CD4-positive, CD25-positive, alpha-beta regulatory T cell (primary cell): ENCODE measurements around the gene MRPL41. TPM values are rescaled to one million over a fixed set of nuclear protein-coding genes. Genes with fewer than 3 reads are reported as not detected.
"Not testable (repeated sequence)": the region's sequence is repeated elsewhere in the genome, so short reads cannot be mapped to it uniquely, and the experiment has no call there.

Experiments
- ATAC-seq, 2 donors: fragments of 150-1000 bp; cut with Tn5 transposase; one replicate each; pipeline ENCODE4 v1.10.0; 2021; ENCODE audit warnings: low read depth in 2 of 2, moderate number of reproducible peaks in 2 of 2, moderate library complexity in 1 of 2
- DNase-seq, 3 donors: peaks; one replicate each; pipeline versions ENCODE4 v3.0.0 to v3.0.0-alpha.2; 2012 to 2022; ENCODE audit warnings: mixed read lengths in 1 of 3
- H3K27ac ChIP-seq: one replicate; pipeline ENCODE4 v1.7.0; 2013; ENCODE audit warnings: mild to moderate bottlenecking, low read length; ENCODE audit not compliant: insufficient read depth, poor library complexity, severe bottlenecking
- H3K27me3 ChIP-seq: one replicate; pipeline ENCODE4 v1.7.0; 2013; ENCODE audit warnings: low read length; ENCODE audit not compliant: control insufficient read depth, insufficient read depth
- H3K36me3 ChIP-seq: one replicate; pipeline ENCODE4 v1.7.0; 2013; ENCODE audit warnings: mild to moderate bottlenecking, low read length, moderate library complexity; ENCODE audit not compliant: control insufficient read depth, insufficient read depth
- H3K4me1 ChIP-seq: 2 replicates; pipeline ENCODE4 v1.7.0; 2013; ENCODE audit warnings: mild to moderate bottlenecking, low read length; ENCODE audit not compliant: insufficient read depth, control insufficient read depth, poor library complexity, severe bottlenecking
- H3K4me3 ChIP-seq: one replicate; pipeline ENCODE4 v1.7.0; 2013; ENCODE audit warnings: low read depth, mild to moderate bottlenecking, low read length, moderate library complexity
- H3K9me3 ChIP-seq, 2 experiments: 1 replicate in 1 of 2; 2 replicates in 1 of 2; pipeline ENCODE4 v1.7.0; 2013; ENCODE audit warnings: low read length in 2 of 2, mild to moderate bottlenecking in 1 of 2, moderate library complexity in 1 of 2; ENCODE audit not compliant: control insufficient read depth in 2 of 2
- H3K27ac Mint-ChIP-seq, 3 donors: one replicate each; pipeline ENCODE4 v1.8.0; 2020 to 2022; ENCODE audit warnings: mild to moderate bottlenecking in 3 of 3, mixed read lengths in 3 of 3, moderate library complexity in 2 of 3
- H3K27me3 Mint-ChIP-seq: one replicate; pipeline ENCODE4 v1.8.0; 2022; ENCODE audit warnings: mild to moderate bottlenecking, mixed read lengths
- H3K36me3 Mint-ChIP-seq: one replicate; pipeline ENCODE4 v1.8.0; 2020; ENCODE audit warnings: mixed read lengths
- H3K4me1 Mint-ChIP-seq, 4 donors: one replicate each; pipeline ENCODE4 v1.8.0; 2020 to 2022; ENCODE audit warnings: mixed read lengths in 4 of 4, mild to moderate bottlenecking in 1 of 4
- H3K4me3 Mint-ChIP-seq, 4 donors: one replicate each; pipeline ENCODE4 v1.8.0; 2020 to 2022; ENCODE audit warnings: mild to moderate bottlenecking in 4 of 4, mixed read lengths in 4 of 4, moderate library complexity in 3 of 4
- H3K9me3 Mint-ChIP-seq, 7 donors: one replicate each; pipeline ENCODE4 v1.8.0; 2020 to 2022; ENCODE audit warnings: mixed read lengths in 7 of 7, mild to moderate bottlenecking in 3 of 7, moderate library complexity in 2 of 7
- polyA plus RNA-seq, 4 donors: library from polyadenylated mRNA; unstranded; fragments of 300-500 nt; fragmentation: Illumina TruSeq; gene quantifications; one replicate each; pipeline ENCODE4 v1.2.3, GENCODE V29; 2021
- total RNA-seq: library from RNA; stranded (reverse); gene quantifications from one replicate; pipeline ENCODE4 v1.2.3, GENCODE V29; 2022

Gene MRPL41
- total and polyA plus RNA-seq, 5 donors from 2014 or later: 38.1 to 64.3 (median 44.2) TPM

- H3K9me3 Mint-ChIP-seq, H3K4me1 Mint-ChIP-seq, H3K27ac ChIP-seq, H3K36me3 Mint-ChIP-seq, H3K4me3 Mint-ChIP-seq, H3K27me3 ChIP-seq, H3K4me1 ChIP-seq, DNase-seq, H3K27me3 Mint-ChIP-seq, H3K9me3 ChIP-seq, H3K4me3 ChIP-seq, H3K36me3 ChIP-seq, H3K27ac Mint-ChIP-seq, ATAC-seq: not testable (repeated sequence)
Observed at GRCh38 chr9:137511126-137511525, 40.6 kb upstream of the MRPL41 start.

- Histone ChIP-seq H3K36me3 (no peaks in the 10 kb centered on the region), H3K27ac (no peak overlapping the region), H3K27me3 (no peaks in the 10 kb centered on the region), H3K9me3 (no peaks in the 10 kb centered on the region), H3K4me1 (no peaks in the 10 kb centered on the region), H3K4me3 (no peak overlapping the region)
- Mint-ChIP-seq H3K4me3 (no peak overlapping the region), H3K27ac (peak overlapping the region in 2 of 3 donors; percentile 38 to 80), H3K9me3 (no peaks in the 10 kb centered on the region), H3K4me1 (peaks cover 0 to 7% (median 2%) of the 10 kb centered on the region in 4 donors), H3K27me3 (no peaks in the 10 kb centered on the region), H3K36me3 (no peaks in the 10 kb centered on the region)
- ATAC-seq: no peak
- peak in 1 of 3 donors; percentile 32 for DNase-seq
Observed at GRCh38 chr9:137511758-137512463, 39.8 kb upstream of the MRPL41 start.

- H3K9me3 Mint-ChIP-seq, H3K4me1 Mint-ChIP-seq, H3K27ac ChIP-seq, H3K36me3 ChIP-seq, H3K4me1 ChIP-seq, ATAC-seq, H3K27me3 ChIP-seq, H3K27me3 Mint-ChIP-seq, H3K4me3 ChIP-seq, H3K36me3 Mint-ChIP-seq, H3K9me3 ChIP-seq, H3K27ac Mint-ChIP-seq, DNase-seq, H3K4me3 Mint-ChIP-seq: not testable (repeated sequence)
Observed at GRCh38 chr9:137513136-137513535, 38.5 kb upstream of the MRPL41 start.

- not testable (repeated sequence) for ATAC-seq, H3K9me3 ChIP-seq, DNase-seq, H3K4me1 ChIP-seq, H3K9me3 Mint-ChIP-seq, H3K27me3 Mint-ChIP-seq, H3K4me3 Mint-ChIP-seq, H3K36me3 ChIP-seq, H3K27me3 ChIP-seq, H3K4me1 Mint-ChIP-seq, H3K36me3 Mint-ChIP-seq, H3K27ac ChIP-seq, H3K4me3 ChIP-seq, H3K27ac Mint-ChIP-seq
Observed at GRCh38 chr9:137513801-137514570, 37.7 kb upstream of the MRPL41 start.

GRCh38 chr9:137514691-137515337, 36.9 kb upstream of the MRPL41 start:
- no peak overlapping the region for H3K4me3 Mint-ChIP-seq
- H3K36me3 Mint-ChIP-seq: no peaks in the 10 kb centered on the region
- H3K9me3 Mint-ChIP-seq: no peaks in the 10 kb centered on the region
- H3K9me3 ChIP-seq: no peaks in the 10 kb centered on the region
- H3K36me3 ChIP-seq: no peaks in the 10 kb centered on the region
- H3K4me1 Mint-ChIP-seq: peaks cover 0 to 7% (median 2%) of the 10 kb centered on the region in 4 donors
- ATAC-seq (no peak), DNase-seq (no peak)
- no peaks in the 10 kb centered on the region for H3K27me3 Mint-ChIP-seq
- H3K4me1 ChIP-seq: no peaks in the 10 kb centered on the region
- H3K27ac ChIP-seq: no peak overlapping the region
- no peaks in the 10 kb centered on the region for H3K27me3 ChIP-seq
- H3K4me3 ChIP-seq: no peak overlapping the region
- no peak overlapping the region for H3K27ac Mint-ChIP-seq

GRCh38 chr9:137515338-137515724, 36.3 kb upstream of the MRPL41 start:
- H3K27me3 ChIP-seq: no peaks in the 10 kb centered on the region
- Mint-ChIP-seq H3K4me1 (peaks cover 0 to 7% (median 2%) of the 10 kb centered on the region in 4 donors), H3K4me3 (no peak overlapping the region), H3K27me3 (no peaks in the 10 kb centered on the region), H3K36me3 (no peaks in the 10 kb centered on the region), H3K9me3 (no peaks in the 10 kb centered on the region), H3K27ac (no peak overlapping the region)
- H3K9me3 ChIP-seq: no peaks in the 10 kb centered on the region
- H3K4me3 ChIP-seq: no peak overlapping the region
- no peaks in the 10 kb centered on the region for H3K4me1 ChIP-seq
- ATAC-seq (peak in 1 of 2 donors; percentile 8), DNase-seq (no peak)
- no peak overlapping the region for H3K27ac ChIP-seq
- no peaks in the 10 kb centered on the region for H3K36me3 ChIP-seq

- no peaks in the 10 kb centered on the region for H3K27me3 ChIP-seq
- H3K4me1 ChIP-seq: no peaks in the 10 kb centered on the region
- Mint-ChIP-seq H3K27me3 (no peaks in the 10 kb centered on the region), H3K27ac (no peak overlapping the region), H3K9me3 (no peaks in the 10 kb centered on the region), H3K4me3 (no peak overlapping the region), H3K4me1 (peaks cover 0 to 7% (median 2%) of the 10 kb centered on the region in 4 donors), H3K36me3 (no peaks in the 10 kb centered on the region)
- no peak overlapping the region for H3K4me3 ChIP-seq
- H3K27ac ChIP-seq: no peak overlapping the region
- ATAC-seq (no peak), DNase-seq (no peak)
- H3K36me3 ChIP-seq: no peaks in the 10 kb centered on the region
- H3K9me3 ChIP-seq: no peaks in the 10 kb centered on the region
Observed at GRCh38 chr9:137516144-137516917, 35.3 kb upstream of the MRPL41 start.
